HT1080 (cell line): Measurements from ENCODE around the gene TEX51. TPM values are rescaled to one million over a fixed set of nuclear protein-coding genes. Genes with fewer than 3 reads are reported as not detected.

ENCODE experiments used
- DNase-seq: peaks from one replicate; pipeline ENCODE4 v3.0.0-alpha.2; 2015; ENCODE audit warnings: low read depth
- total RNA-seq: library from RNA; depleted of rRNA; stranded (reverse); fragments of >200 nt; shearing (Covaris generic); gene quantifications from 2 replicates; pipeline ENCODE4 v1.2.3, GENCODE V29; 2014

TEX51 gene
- total RNA-seq, 1 experiment from 2014 or later: not detected

DNA sequence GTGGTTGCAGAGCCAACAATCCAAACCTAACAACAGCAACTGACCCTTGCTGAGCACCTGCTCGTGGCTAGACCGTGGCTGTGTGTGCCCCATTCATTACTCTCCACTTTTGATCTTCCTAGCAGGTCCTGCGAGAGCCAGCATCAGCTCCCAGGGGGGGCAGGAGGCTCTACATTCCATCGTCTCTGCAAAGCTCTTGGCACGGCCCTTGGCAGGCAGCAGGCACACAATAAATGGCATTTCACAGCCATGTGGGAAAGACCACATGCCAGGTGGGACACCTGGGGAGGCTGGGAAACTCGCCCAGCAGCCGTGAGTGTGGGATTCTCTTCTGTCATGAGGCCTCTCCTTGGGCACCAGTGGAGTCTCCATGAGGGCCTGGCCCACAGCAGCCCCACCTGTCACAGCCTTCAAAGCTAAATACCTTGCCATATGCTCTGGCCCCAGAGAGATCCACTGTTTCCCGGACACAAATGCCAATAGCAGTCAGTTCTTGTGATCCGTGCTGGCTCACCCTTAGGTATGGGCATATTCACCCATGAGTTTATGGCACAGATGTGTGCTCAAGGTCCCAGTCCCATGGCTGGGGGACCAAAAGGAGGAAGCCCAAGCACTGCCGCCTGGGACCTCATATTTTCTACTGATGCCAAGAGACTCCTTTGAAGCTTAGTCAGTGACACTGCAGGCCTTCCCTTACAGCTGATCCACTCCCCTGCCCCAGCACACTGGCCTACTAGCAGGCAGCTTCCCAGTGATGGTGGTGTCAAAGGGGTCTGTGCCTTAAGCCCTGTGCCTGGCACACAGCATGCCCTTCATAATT, 6.8 kb upstream of the TEX51 start:
- no peak for DNase-seq

DNA sequence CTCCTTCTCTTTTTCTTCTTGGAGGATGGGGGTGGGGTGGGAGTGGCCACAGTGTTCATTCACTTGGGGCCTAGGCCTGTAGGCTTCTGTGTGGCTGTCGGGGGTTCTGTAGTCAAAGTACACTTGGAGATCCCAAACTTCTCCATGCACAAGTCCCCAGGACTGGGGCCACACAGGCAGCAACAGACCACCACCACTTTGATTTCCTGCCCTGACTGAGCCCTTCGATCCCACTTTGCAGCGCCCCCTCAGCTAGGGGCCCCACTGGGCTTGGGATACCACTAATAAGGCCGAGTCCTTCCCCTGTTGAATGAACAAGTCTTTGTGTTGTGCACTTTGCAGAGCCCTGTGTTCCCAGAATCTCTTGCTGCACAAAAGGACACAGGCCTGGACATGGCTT, 5.5 kb upstream of the TEX51 start:
- no peak for DNase-seq

DNA sequence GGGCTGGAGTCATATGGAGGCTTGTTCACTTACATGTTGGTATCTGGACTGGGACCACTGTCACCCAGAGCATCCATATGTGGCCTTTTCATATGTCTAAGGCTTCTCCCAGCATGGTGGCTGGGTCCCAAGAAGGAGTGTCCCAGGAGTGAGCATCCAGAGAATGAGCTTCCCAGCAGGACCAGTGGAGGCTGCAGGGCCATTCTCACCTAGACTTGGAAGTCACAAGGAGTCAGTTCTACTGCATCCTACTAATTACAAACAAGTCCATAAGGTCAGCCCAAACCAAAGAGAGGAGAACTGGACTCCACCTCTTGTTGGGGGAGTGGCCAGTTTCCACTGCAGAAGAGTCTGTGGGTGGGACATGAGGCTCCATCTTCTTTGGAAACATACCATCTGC, 5.1 kb upstream of the TEX51 start:
- no peak for DNase-seq

- DNase-seq: no peak
These were observed 4.6 kb upstream of the TEX51 start for GRCh38 chr2:126894082-126894481.

- DNase-seq: no peak
These were observed 4.0 kb upstream of the TEX51 start for GRCh38 chr2:126894585-126895182.

GRCh38 chr2:126895336-126895735, 3.4 kb upstream of the TEX51 start:
- no peak for DNase-seq

- DNase-seq: no peak
These were observed 2.2 kb upstream of the TEX51 start for GRCh38 chr2:126896471-126896870.

- DNase-seq: no peak
These were observed 1.0 kb downstream of the TEX51 start for GRCh38 chr2:126899616-126900185.

- no peak for DNase-seq
These were observed 2.1 kb downstream of the TEX51 start for GRCh38 chr2:126900646-126901319.

DNA sequence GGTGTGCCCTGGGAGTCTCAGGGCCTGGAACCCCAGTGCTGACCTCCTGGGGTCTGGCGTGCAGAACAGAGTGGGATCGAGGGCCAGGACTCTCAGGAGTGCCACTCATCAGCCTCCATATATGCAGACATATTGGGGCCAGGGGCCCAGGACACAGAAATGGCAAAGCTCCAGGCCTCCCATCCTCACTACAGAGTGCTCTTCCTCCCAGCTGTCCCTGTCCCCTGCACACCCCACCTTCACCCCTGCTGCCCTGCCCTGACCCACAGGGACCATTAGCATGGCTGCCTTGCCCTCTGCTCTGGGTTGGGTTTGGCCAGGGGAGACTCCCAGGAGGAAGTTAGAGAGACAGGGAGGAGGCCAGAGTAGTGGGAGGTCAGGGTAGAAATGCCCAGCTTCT, 2.8 kb downstream of the TEX51 start:
- DNase-seq: no peak

DNA sequence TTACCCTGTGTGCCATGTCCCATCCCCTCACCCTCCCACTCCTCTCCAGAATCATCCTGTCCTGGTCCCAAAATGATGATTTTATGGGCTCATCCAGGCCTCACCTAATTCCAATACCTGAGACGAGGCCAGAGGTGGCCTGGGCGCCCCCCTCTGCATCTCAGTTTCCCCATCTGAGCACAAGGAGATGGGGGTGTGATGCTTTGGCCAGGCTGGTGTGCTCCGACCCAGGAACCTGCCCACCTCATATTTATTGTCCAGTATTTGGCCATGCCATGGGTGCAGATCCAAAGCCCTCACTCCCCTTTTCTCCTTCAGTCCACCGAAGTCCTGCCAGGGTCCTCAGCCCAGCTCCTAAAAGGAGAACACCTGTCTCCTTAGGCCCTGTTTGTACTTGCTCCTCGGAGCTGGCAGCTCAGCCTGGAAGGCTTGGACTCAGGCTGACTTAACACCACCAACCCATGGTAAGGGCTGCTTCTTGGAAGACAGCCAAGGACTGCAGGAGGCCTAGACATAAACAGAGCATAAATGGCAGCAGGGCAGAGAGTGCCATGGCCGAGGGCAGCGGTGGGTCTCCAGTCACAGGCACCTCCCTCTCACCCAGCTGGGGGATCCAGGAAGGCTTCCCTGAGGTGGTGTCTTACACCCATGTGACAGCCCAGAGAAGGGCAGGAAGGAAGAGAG, 3.6 kb downstream of the TEX51 start:
- DNase-seq: no peak

- DNase-seq: no peak
These were observed 4.2 kb downstream of the TEX51 start for GRCh38 chr2:126902859-126903258.

GRCh38 chr2:126905991-126906390, 7.3 kb downstream of the TEX51 start:
- no peak for DNase-seq

DNA sequence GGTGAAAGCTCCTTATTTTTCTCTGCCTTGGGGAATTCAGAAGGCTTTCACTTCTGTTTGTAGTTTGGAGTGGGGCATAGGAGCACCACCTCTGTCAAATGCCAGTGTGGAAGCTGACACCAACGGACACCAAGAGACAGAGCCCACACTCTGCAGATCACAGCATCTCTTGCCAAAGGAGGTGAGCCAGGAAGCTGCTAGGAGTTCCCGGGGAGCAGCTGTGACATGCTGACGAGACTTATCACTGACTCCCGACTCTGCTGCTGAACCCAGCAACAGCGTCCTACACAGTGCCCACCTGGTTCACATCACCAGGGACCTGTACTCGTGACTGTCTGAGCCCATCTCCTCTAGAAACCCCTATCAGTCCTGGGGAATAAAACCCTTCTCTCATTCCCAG, 8.1 kb downstream of the TEX51 start:
- no peak for DNase-seq

DNA sequence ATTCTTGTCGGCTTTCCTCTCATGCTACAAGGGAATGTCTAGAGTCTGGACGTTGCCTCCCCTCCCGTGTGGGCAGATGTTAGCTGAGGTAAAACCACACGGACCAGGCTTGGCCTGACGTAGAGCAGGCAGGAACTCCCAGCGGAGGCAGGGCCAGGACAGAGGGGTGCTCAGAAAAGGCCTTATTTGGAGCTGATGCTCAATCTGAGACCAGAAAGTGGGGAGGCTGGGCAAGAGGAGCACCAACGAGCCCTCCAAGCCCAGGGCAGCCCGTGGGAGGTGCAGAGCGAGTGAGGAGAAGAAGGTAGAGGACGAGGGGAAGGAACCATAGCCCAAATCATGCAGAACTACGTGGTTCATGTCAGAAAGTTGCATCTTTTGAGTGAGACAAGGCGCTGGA, 9.0 kb downstream of the TEX51 start:
- DNase-seq: no peak

DNA sequence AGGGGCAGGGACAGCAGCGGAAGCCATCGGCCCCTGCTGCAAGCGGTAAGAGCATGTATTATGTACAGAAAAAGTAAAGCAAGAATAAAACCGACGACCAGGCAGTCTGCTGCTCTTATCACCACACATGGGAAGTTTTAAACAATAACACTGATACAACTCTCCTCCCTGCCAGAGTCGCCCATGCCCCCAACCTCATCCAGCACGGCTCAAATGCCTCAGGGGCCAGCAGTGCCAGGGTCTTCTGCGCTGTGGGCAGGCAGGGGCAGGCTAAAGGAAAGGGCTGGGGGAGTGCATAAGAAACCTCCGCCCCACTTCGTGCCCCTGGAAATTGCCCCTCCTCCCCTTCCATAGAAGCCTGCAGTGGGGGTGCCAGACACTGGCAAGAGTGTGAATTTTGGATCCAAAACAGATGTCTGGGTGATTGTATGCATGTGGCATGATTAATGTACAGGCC, 10.1 kb downstream of the TEX51 start:
- no peak for DNase-seq

- no peak for DNase-seq
These were observed 10.7 kb downstream of the TEX51 start for GRCh38 chr2:126909366-126909765.

DNA sequence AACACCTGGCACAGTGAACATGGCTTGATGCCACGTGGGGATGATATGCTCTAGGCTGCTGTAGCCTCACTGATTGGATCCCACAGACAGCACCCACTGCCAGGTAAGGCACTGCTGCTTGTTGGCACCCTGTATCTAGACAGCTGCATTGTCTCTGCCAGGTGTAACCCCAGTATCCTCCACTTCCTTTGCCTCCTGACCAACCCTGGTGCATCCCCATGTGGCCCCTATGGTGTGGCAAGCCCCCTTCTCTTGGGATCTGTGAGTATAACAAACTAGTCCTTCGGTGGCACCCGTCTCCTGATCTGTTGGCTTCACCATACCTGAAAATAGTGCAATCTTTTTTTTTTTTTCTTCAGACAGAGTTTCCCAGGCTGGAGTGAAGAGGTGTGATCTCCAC, 11.1 kb downstream of the TEX51 start:
- no peak for DNase-seq

- no peak for DNase-seq
These were observed 11.9 kb downstream of the TEX51 start for GRCh38 chr2:126910637-126911036.

GRCh38 chr2:126911111-126911796, 12.6 kb downstream of the TEX51 start:
- no peak for DNase-seq

GRCh38 chr2:126912201-126912600, 13.5 kb downstream of the TEX51 start:
- DNase-seq: no peak
